ENCODE measurements around the gene CD3E. TPM values are rescaled to one million over a fixed set of nuclear protein-coding genes. Genes with fewer than 3 reads are reported as not detected.

Gene CD3E
- total and polyA plus RNA-seq, 2 donors (not counting 3 experiments of a cell fraction or from before 2014, with no cell fraction given): not detected

GRCh38 chr11:118291477-118292135, 12.9 kb upstream of the CD3E start:
- ChIA-PET POLR2A (no interaction called here), CTCF (interaction anchor here (0.5 to 12.3 kb wide), 17 partner anchors 8 to 235 kb away, joined by 3 to 235 read pairs (median 4); partner anchors contain the start of gene MPZL2)
- no peak overlapping the region for H3K9ac ChIP-seq (replicated peaks; ENCODE audit: extremely low read depth, insufficient read depth, low read length)
- no peaks in the 10 kb centered on the region for H3K36me3 ChIP-seq (ENCODE audit: control insufficient read depth in 2 of 2, extremely low read depth in 1 of 2, insufficient read depth in 2 of 2, low read length in 2 of 2)
- DNase-seq (ENCODE audit: low read depth, low spot score) (no peak), FAIRE-seq (no peak)
- no peak overlapping the region for H3K4me2 ChIP-seq (ENCODE audit: insufficient read depth, low read length)
- no peaks in the 10 kb centered on the region for H3K4me1 ChIP-seq (ENCODE audit: control insufficient read depth, extremely low read depth, insufficient read depth, low read length)
- intact Hi-C loops (cut with micrococcal nuclease): loop anchor here (1.0 to 5.0 kb wide), 5 partner anchors 27 to 276 kb away; partner anchors contain the start of genes IFT46 and MPZL2
- H4K20me1 ChIP-seq (replicated peaks; ENCODE audit: control insufficient read depth, extremely low read depth, insufficient read depth, low read length): no peaks in the 10 kb centered on the region
- H3K79me2 ChIP-seq (ENCODE audit: control insufficient read depth, insufficient read depth, low read length): no peaks in the 10 kb centered on the region
- H3K27ac ChIP-seq (ENCODE audit: insufficient read depth, low read depth, low read length): no peak overlapping the region
- no peak for TF ChIP-seq MAX (IDR thresholded peaks at IDR 0.05; ENCODE audit: insufficient read depth, insufficient read length)
- TF ChIP-seq EZH2 (IDR thresholded peaks at IDR 0.05; ENCODE audit: borderline replicate concordance, low read depth, low read length, severe bottlenecking): no peak
- no peak for TF ChIP-seq MYC (IDR thresholded peaks at IDR 0.05; ENCODE audit: low read depth, low read length)
- no peak for TF ChIP-seq POLR2AphosphoS5 (IDR thresholded peaks at IDR 0.05; ENCODE audit: insufficient read depth, low read depth, low read length)
- no peak for TF ChIP-seq POLR2A (IDR thresholded peaks at IDR 0.05; ENCODE audit: low read depth, low read length)
- TF ChIP-seq, protein P1, sequence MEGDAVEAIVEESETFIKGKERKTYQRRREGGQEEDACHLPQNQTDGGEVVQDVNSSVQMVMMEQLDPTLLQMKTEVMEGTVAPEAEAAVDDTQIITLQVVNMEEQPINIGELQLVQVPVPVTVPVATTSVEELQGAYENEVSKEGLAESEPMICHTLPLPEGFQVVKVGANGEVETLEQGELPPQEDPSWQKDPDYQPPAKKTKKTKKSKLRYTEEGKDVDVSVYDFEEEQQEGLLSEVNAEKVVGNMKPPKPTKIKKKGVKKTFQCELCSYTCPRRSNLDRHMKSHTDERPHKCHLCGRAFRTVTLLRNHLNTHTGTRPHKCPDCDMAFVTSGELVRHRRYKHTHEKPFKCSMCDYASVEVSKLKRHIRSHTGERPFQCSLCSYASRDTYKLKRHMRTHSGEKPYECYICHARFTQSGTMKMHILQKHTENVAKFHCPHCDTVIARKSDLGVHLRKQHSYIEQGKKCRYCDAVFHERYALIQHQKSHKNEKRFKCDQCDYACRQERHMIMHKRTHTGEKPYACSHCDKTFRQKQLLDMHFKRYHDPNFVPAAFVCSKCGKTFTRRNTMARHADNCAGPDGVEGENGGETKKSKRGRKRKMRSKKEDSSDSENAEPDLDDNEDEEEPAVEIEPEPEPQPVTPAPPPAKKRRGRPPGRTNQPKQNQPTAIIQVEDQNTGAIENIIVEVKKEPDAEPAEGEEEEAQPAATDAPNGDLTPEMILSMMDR (IDR thresholded peaks at IDR 0.05; ENCODE audit: extremely low read depth in 1 of 2, insufficient read depth in 1 of 2, low read depth in 1 of 2, low read length in 2 of 2): no peak
- no peak for TF ChIP-seq JUN (IDR thresholded peaks at IDR 0.05; ENCODE audit: borderline replicate concordance, insufficient read depth, insufficient read length, low read depth)
- no peaks in the 10 kb centered on the region for H3K9me3 ChIP-seq (replicated peaks; ENCODE audit: control insufficient read depth, insufficient read depth, low read length)
- H3K27me3 ChIP-seq (ENCODE audit: control insufficient read depth in 2 of 2, insufficient read depth in 2 of 2, low read length in 2 of 2): no peaks in the 10 kb centered on the region
- H3K4me3 ChIP-seq (replicated peaks in 1 of 3; ENCODE audit: insufficient read depth in 1 of 3, low read depth in 1 of 3, low read length in 3 of 3): no peak overlapping the region
- H2AFZ ChIP-seq (ENCODE audit: low read depth, low read length): no peak overlapping the region
- dilution Hi-C loops (cut with MboI; ENCODE audit: extremely low pct_ligation_motif_present, low sequenced_read_pairs): no loop called here
- no peaks in the 10 kb centered on the region for H3K9me1 ChIP-seq (replicated peaks; ENCODE audit: control insufficient read depth, extremely low read depth, insufficient read depth, low read length)
- no TSS peak for BruUV-seq (replicated peaks)
